Activated CD4-positive, alpha-beta T cell treated with anti-CD3 and anti-CD28 coated beads, Interleukin-2, amount 50 U/mL, for 1 hour (primary cell): ENCODE data around the gene CCDC86.

ENCODE experiments used
- DNase-seq: peaks from one replicate; pipeline ENCODE4 v3.0.0-alpha.2; 2020

The CCDC86 gene

GRCh38 chr11:60899046-60899936 lies 57.4 kb downstream of the CCDC86 start:
- no peak for DNase-seq

- no peak for DNase-seq
Measured at GRCh38 chr11:60899977-60900376, 58.1 kb downstream of the CCDC86 start.
